Ovary (tissue), 9 donors: ENCODE measurements around the gene MYO6. TPM values are rescaled to one million over a fixed set of nuclear protein-coding genes. Genes with fewer than 3 reads are reported as not detected.

ENCODE experiments used
- DNase-seq, 5 donors: peaks; one replicate each; pipeline ENCODE4 v3.0.0-alpha.2; 2019 to 2020
- H3K27ac ChIP-seq, 2 donors: fragments of 200-600 bp; one replicate each; pipeline versions ENCODE4 v1.5.1 to v1.8.0; 2019 to 2022
- H3K27me3 ChIP-seq: fragments of 200-600 bp; one replicate; pipeline ENCODE4 v1.8.0; 2022
- H3K36me3 ChIP-seq: fragments of 200-600 bp; sonication (generic); one replicate; pipeline ENCODE4 v1.5.1; 2019
- H3K4me1 ChIP-seq: one replicate; pipeline ENCODE4 v1.8.1; 2013; ENCODE audit warnings: mild to moderate bottlenecking, moderate library complexity; ENCODE audit not compliant: insufficient read depth
- H3K4me3 ChIP-seq: fragments of 200-600 bp; sonication (generic); one replicate; pipeline ENCODE4 v1.5.1; 2017
- H3K9me3 ChIP-seq, 2 donors: fragments of 200-600 bp in 1 of 2; sonication (generic) in 1 of 2; one replicate each; pipeline versions ENCODE4 v1.5.1 to v1.8.1; 2013 to 2019; ENCODE audit warnings: mild to moderate bottlenecking in 1 of 2, moderate library complexity in 1 of 2
- CTCF ChIP-seq, 3 donors: fragments of 450-650 bp in 2 of 3; fragments of 200-600 bp in 1 of 3; IDR thresholded peaks; one replicate each; pipeline versions ENCODE4 v1.5.1 to v1.8.0; 2016 to 2022; ENCODE audit warnings: antibody characterized with exemption in 3 of 3, mild to moderate bottlenecking in 1 of 3
- EP300 ChIP-seq: sonication (generic); formaldehyde crosslinking; IDR thresholded peaks from one replicate; pipeline ENCODE4 v1.6.1; 2017; ENCODE audit warnings: antibody characterized with exemption
- POLR2A ChIP-seq: fragments of 450-650 bp; IDR thresholded peaks from one replicate; pipeline ENCODE4 v1.6.1; 2017; ENCODE audit warnings: antibody characterized with exemption, mild to moderate bottlenecking, moderate library complexity
- WGBS, 3 donors: extraction: QIAGEN DNeasy Blood & Tissue Kit in 1 of 3; methylation state at CpG; one replicate each; pipeline versions ENCODE4 v1.1.5 to v1.1.7; 2013 to 2017; 5-methylcytosine and 5-hydroxymethylcytosine counted together
- intact Hi-C, 4 donors: fragments of 100-400 bp; cut with DNase I; formaldehyde crosslinking; loops; one replicate each; pipeline versions ENCODE4 v1.11.0 to v1.15.1; 2022 to 2023
- polyA plus RNA-seq, 2 donors: library from polyadenylated mRNA; stranded (reverse); fragments of 200-250 nt in 1 of 2; fragments of 350-450 nt in 1 of 2; fragmentation: Illumina TruSeq in 1 of 2; extraction: RNeasy Lipid Tissue Mini Kit (QIAGEN cat#74804) in 1 of 2; gene quantifications; one replicate each; pipeline ENCODE4 v1.2.3, GENCODE V29; 2013 to 2014
- total RNA-seq, 7 donors: library from RNA; depleted of rRNA in 2 of 7; stranded (reverse); fragments of >200 nt in 2 of 7; fragmentation: NEBNext Ultra II Directional in 3 of 7; extraction: Animal tissue kit (Norgen Biotek cat#: 25700) in 3 of 7; gene quantifications; one replicate each; pipeline versions ENCODE4 v1.1.0 to v1.2.4, GENCODE V29; 2016 to 2023
- donor health status: DM: no; HTN: no; CAD: no; lungs with moderate emphysema.
- donor health status: DM: no; HTN: no; CAD: no.
- donor health status: Bipolar disorder and iron deficiency.
- donor health status: DM: yes; HTN: yes; CAD: no.
- donor health status: DM: no; HTN: no; CAD: no.
- donor health status: DM: yes; HTN: yes; CAD: no.

MYO6 gene
- total and polyA plus RNA-seq, 9 donors, result 4.4 to 20.8 (median 12.3) TPM

- Histone ChIP-seq H3K9me3 (no peaks in the 10 kb centered on the region), H3K4me1 (peaks cover 2% of the 10 kb centered on the region), H3K27me3 (no peaks in the 10 kb centered on the region), H3K36me3 (no peaks in the 10 kb centered on the region), H3K4me3 (no peak overlapping the region), H3K27ac (no peak overlapping the region)
- TF ChIP-seq CTCF (IDR thresholded peaks at IDR 0.05) (no peak), EP300 (no peak), POLR2A (no peak)
- no peak for DNase-seq
- WGBS, 3 donors, result 56 to 65% (median 60%) methylated on average over 3 of the region's 3 CpGs
- intact Hi-C loops, result no loop called here
These were observed 3.3 kb downstream of the MYO6 start for GRCh38 chr6:75752365-75752764.

- Histone ChIP-seq H3K36me3 (no peaks in the 10 kb centered on the region), H3K9me3 (no peaks in the 10 kb centered on the region), H3K4me3 (no peak overlapping the region), H3K27me3 (no peaks in the 10 kb centered on the region), H3K4me1 (no peaks in the 10 kb centered on the region), H3K27ac (no peak overlapping the region)
- intact Hi-C loops, result no loop called here
- no peak for DNase-seq
- TF ChIP-seq POLR2A (no peak), EP300 (no peak), CTCF (IDR thresholded peaks at IDR 0.05) (no peak)
- WGBS, 3 donors, result 81 to 92% (median 89%) methylated on average over 5 of the region's 5 CpGs
These were observed 6.7 kb downstream of the MYO6 start for GRCh38 chr6:75755704-75756103.

- DNase-seq, result no peak
- H3K9me3 ChIP-seq, result no peaks in the 10 kb centered on the region
- 91 to 96% (median 93%) methylated on average over 3 of the region's 3 CpGs for WGBS, 3 donors
- H3K27me3 ChIP-seq, result no peaks in the 10 kb centered on the region
- TF ChIP-seq EP300 (no peak), CTCF (IDR thresholded peaks at IDR 0.05) (no peak), POLR2A (no peak)
- H3K36me3 ChIP-seq, result no peaks in the 10 kb centered on the region
- no peaks in the 10 kb centered on the region for H3K4me1 ChIP-seq
- no peak overlapping the region for H3K27ac ChIP-seq
- intact Hi-C loops, result no loop called here
- H3K4me3 ChIP-seq, result no peak overlapping the region
These were observed 8.3 kb downstream of the MYO6 start for GRCh38 chr6:75757295-75757694.

GRCh38 chr6:75758061-75758460, 9.0 kb downstream of the MYO6 start:
- H3K4me1 ChIP-seq, result no peaks in the 10 kb centered on the region
- no peaks in the 10 kb centered on the region for H3K36me3 ChIP-seq
- H3K27ac ChIP-seq, result no peak overlapping the region
- TF ChIP-seq POLR2A (no peak), CTCF (IDR thresholded peaks at IDR 0.05) (no peak), EP300 (no peak)
- 64 to 71% (median 69%) methylated on average over 5 of the region's 5 CpGs for WGBS, 3 donors
- intact Hi-C loops, result no loop called here
- H3K9me3 ChIP-seq, result no peaks in the 10 kb centered on the region
- H3K27me3 ChIP-seq, result no peaks in the 10 kb centered on the region
- H3K4me3 ChIP-seq, result no peak overlapping the region
- no peak for DNase-seq

GRCh38 chr6:75759207-75759606, 10.2 kb downstream of the MYO6 start:
- no peaks in the 10 kb centered on the region for H3K36me3 ChIP-seq
- H3K4me3 ChIP-seq, result no peak overlapping the region
- H3K9me3 ChIP-seq, result no peaks in the 10 kb centered on the region
- intact Hi-C loops, result no loop called here
- no peaks in the 10 kb centered on the region for H3K27me3 ChIP-seq
- H3K27ac ChIP-seq, result no peak overlapping the region
- H3K4me1 ChIP-seq, result no peaks in the 10 kb centered on the region
- DNase-seq, result no peak
- 79 to 90% (median 89%) methylated on average over 5 of the region's 5 CpGs for WGBS, 3 donors
- no peak for TF ChIP-seq POLR2A
- TF ChIP-seq CTCF (IDR thresholded peaks at IDR 0.05), result no peak
- no peak for TF ChIP-seq EP300
